Activated CD8-positive, alpha-beta memory T cell treated with anti-CD3 and anti-CD28 coated beads, Interleukin-2, amount 50 U/mL, for 24 hours (primary cell): ENCODE results near the gene R3HCC1L.
"Not testable (repeated sequence)": the region's sequence is repeated elsewhere in the genome, so short reads cannot be mapped to it uniquely, and the experiment has no call there.

ENCODE experiments used
- DNase-seq: peaks from one replicate; pipeline ENCODE4 v3.0.0-alpha.2; 2020; ENCODE audit errors: extremely low read depth

The R3HCC1L gene

GRCh38 chr10:98131619-98132018 lies 2.8 kb upstream of the R3HCC1L start:
- no peak for DNase-seq

GRCh38 chr10:98133075-98133752 lies 1.2 kb upstream of the R3HCC1L start:
- not testable (repeated sequence) for DNase-seq

GRCh38 chr10:98134117-98134430 lies 383 bp upstream of the R3HCC1L start:
- DNase-seq = no peak

GRCh38 chr10:98135222-98135899 lies 904 bp downstream of the R3HCC1L start:
- DNase-seq = no peak

GRCh38 chr10:98136775-98137174 lies 2.3 kb downstream of the R3HCC1L start:
- not testable (repeated sequence) for DNase-seq

- DNase-seq = no peak
These were observed 3.6 kb downstream of the R3HCC1L start for GRCh38 chr10:98138031-98138430.

- no peak for DNase-seq
These were observed 5.0 kb downstream of the R3HCC1L start for GRCh38 chr10:98139431-98139830.

GRCh38 chr10:98141484-98142073 lies 7.1 kb downstream of the R3HCC1L start:
- DNase-seq = no peak

- no peak for DNase-seq
These were observed 10.5 kb downstream of the R3HCC1L start for GRCh38 chr10:98144985-98145384.

- no peak for DNase-seq
These were observed 15.4 kb downstream of the R3HCC1L start for GRCh38 chr10:98149858-98150257.

GRCh38 chr10:98150544-98150943 lies 16.1 kb downstream of the R3HCC1L start:
- no peak for DNase-seq

- not testable (repeated sequence) for DNase-seq
These were observed 18.3 kb downstream of the R3HCC1L start for GRCh38 chr10:98152778-98153177.

GRCh38 chr10:98153213-98153958 lies 18.9 kb downstream of the R3HCC1L start:
- DNase-seq = not testable (repeated sequence)

- no peak for DNase-seq
These were observed 19.6 kb downstream of the R3HCC1L start for GRCh38 chr10:98154076-98154475.

GRCh38 chr10:98158576-98158975 lies 24.1 kb downstream of the R3HCC1L start:
- no peak for DNase-seq

- no peak for DNase-seq
These were observed 29.5 kb downstream of the R3HCC1L start for GRCh38 chr10:98163941-98164340.

GRCh38 chr10:98167191-98167590 lies 32.7 kb downstream of the R3HCC1L start:
- no peak for DNase-seq

GRCh38 chr10:98168147-98168546 lies 33.7 kb downstream of the R3HCC1L start:
- DNase-seq = no peak

GRCh38 chr10:98168766-98169165 lies 34.3 kb downstream of the R3HCC1L start:
- no peak for DNase-seq

GRCh38 chr10:98169379-98169778 lies 34.9 kb downstream of the R3HCC1L start:
- no peak for DNase-seq

GRCh38 chr10:98170249-98171117 lies 36.0 kb downstream of the R3HCC1L start:
- no peak for DNase-seq

GRCh38 chr10:98172073-98172472 lies 37.6 kb downstream of the R3HCC1L start:
- no peak for DNase-seq
